ENCODE measurements around the gene CPED1.

Gene CPED1

GRCh38 chr7:121015560-121015959 is 27.0 kb downstream of the CPED1 start:
- DNase-seq (ENCODE audit: low read depth, low spot score) = no peak
- TF ChIP-seq, protein P1, sequence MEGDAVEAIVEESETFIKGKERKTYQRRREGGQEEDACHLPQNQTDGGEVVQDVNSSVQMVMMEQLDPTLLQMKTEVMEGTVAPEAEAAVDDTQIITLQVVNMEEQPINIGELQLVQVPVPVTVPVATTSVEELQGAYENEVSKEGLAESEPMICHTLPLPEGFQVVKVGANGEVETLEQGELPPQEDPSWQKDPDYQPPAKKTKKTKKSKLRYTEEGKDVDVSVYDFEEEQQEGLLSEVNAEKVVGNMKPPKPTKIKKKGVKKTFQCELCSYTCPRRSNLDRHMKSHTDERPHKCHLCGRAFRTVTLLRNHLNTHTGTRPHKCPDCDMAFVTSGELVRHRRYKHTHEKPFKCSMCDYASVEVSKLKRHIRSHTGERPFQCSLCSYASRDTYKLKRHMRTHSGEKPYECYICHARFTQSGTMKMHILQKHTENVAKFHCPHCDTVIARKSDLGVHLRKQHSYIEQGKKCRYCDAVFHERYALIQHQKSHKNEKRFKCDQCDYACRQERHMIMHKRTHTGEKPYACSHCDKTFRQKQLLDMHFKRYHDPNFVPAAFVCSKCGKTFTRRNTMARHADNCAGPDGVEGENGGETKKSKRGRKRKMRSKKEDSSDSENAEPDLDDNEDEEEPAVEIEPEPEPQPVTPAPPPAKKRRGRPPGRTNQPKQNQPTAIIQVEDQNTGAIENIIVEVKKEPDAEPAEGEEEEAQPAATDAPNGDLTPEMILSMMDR (IDR thresholded peaks at IDR 0.05; ENCODE audit: low read depth, low read length) = no peak
- in situ Hi-C loops (cut with HindIII; ENCODE audit: low sequenced_read_pairs) = no loop called here
- no peak overlapping the region for H3K4me3 ChIP-seq (ENCODE audit: low read depth, low read length)

DNA sequence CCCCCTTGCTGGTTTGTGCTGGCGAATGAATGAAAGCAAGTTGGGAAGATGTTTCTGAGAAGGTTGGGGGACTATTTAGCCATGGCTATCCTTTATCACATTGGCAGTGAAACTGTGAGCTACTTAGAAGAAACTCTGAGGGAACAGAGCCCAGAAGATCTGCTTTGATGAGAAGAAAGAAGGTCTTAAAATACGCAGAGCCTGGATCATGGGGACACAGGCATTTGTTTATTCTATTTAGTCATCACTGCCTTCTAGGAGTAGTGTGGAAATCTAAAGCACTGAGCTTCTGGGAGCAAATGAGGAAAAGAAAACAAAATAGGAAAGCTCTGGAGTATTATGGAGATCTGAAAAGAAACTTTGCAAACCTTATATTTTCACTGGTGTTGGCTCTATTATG is 28.5 kb downstream of the CPED1 start:
- TF ChIP-seq, protein P1 (IDR thresholded peaks at IDR 0.05; ENCODE audit: low read depth, low read length) = no peak
- in situ Hi-C loops (cut with HindIII; ENCODE audit: low sequenced_read_pairs) = no loop called here
- H3K4me3 ChIP-seq (ENCODE audit: low read depth, low read length) = no peak overlapping the region
- DNase-seq (ENCODE audit: low read depth, low spot score) = peak; percentile 80

- TF ChIP-seq, protein P1 (IDR thresholded peaks at IDR 0.05; ENCODE audit: low read depth, low read length) = no peak
- in situ Hi-C loops (cut with HindIII; ENCODE audit: low sequenced_read_pairs) = no loop called here
- DNase-seq (ENCODE audit: low read depth, low spot score) = no peak
- no peak overlapping the region for H3K4me3 ChIP-seq (ENCODE audit: low read depth, low read length)
Observed at GRCh38 chr7:121017586-121017985, 29.1 kb downstream of the CPED1 start.

- no peak overlapping the region for H3K4me3 ChIP-seq (ENCODE audit: low read depth, low read length)
- TF ChIP-seq, protein P1 (IDR thresholded peaks at IDR 0.05; ENCODE audit: low read depth, low read length) = no peak
- peak; percentile 50 for DNase-seq (ENCODE audit: low read depth, low spot score)
- in situ Hi-C loops (cut with HindIII; ENCODE audit: low sequenced_read_pairs) = no loop called here
Observed at GRCh38 chr7:121019018-121019417, 30.5 kb downstream of the CPED1 start.

DNA sequence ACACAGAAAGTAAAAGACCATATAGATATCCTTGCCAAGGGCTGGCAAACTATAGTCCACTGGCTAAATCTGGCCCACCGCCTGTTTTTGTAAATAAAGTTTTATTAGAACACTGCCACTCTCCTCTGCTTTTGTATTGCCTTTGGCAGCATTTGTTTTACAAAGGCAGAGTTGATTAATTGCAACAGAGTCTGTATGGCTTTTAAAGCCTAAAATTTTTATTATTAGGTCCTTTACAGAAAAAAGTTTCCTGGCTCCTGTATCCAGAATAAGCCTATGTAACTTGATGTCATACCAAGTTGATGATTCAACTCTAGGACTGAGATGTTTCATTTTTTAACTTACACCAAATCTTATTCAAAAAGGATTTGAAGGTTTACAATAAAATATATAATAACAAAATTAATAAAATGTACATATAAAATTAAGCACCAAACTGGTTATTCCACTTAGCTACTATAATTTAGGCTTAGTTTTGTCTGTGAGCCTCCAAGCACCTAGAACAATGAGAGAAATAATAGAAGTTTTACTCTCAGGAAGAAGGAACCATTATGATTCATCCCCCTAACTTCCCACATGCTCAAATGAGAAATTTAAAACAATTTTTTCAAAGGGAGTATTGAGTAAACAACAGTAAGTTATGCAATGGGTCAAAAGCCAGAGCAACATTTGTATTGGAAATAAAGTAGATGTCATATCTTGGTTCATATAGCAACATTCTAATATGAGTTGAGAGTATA is 31.9 kb downstream of the CPED1 start:
- in situ Hi-C loops (cut with HindIII; ENCODE audit: low sequenced_read_pairs) = no loop called here
- no peak overlapping the region for H3K4me3 ChIP-seq (ENCODE audit: low read depth, low read length)
- TF ChIP-seq, protein P1 (IDR thresholded peaks at IDR 0.05; ENCODE audit: low read depth, low read length) = no peak
- peak; percentile 79 for DNase-seq (ENCODE audit: low read depth, low spot score)

- in situ Hi-C loops (cut with HindIII; ENCODE audit: low sequenced_read_pairs) = no loop called here
- TF ChIP-seq, protein P1 (IDR thresholded peaks at IDR 0.05; ENCODE audit: low read depth, low read length) = no peak
- no peak overlapping the region for H3K4me3 ChIP-seq (ENCODE audit: low read depth, low read length)
- DNase-seq (ENCODE audit: low read depth, low spot score) = no peak
Observed at GRCh38 chr7:121020989-121021969, 32.8 kb downstream of the CPED1 start.

All from astrocyte of the spinal cord (primary cell).